ENCODE measurements around the gene CTBP2.

DNA sequence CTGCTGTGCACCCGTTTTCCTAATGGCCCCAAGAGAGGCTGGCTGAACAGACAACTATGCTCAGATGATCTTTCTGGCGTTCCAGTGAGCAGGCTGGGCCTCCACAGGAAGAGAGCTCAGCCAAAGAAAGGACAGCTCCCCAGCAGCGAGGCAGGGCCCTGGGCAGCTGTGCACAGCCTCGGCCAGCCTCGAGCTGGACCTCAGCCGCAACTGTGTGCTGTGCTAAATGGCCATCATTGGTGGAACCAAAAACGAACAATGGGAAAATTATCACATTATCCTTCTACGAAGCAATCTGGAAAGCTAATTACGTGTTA is 97.5 kb downstream of the CTBP2 start:
- no peak for TF ChIP-seq ELF4 (IDR thresholded peaks at IDR 0.05)
- no peak for TF ChIP-seq SP1 (IDR thresholded peaks at IDR 0.05)
- TF ChIP-seq BHLHE40 (IDR thresholded peaks at IDR 0.05; ENCODE audit: borderline replicate concordance) = no peak
- no peak for TF ChIP-seq LEF1 (IDR thresholded peaks at IDR 0.05; ENCODE audit: borderline replicate concordance)
- TF ChIP-seq, protein P1, sequence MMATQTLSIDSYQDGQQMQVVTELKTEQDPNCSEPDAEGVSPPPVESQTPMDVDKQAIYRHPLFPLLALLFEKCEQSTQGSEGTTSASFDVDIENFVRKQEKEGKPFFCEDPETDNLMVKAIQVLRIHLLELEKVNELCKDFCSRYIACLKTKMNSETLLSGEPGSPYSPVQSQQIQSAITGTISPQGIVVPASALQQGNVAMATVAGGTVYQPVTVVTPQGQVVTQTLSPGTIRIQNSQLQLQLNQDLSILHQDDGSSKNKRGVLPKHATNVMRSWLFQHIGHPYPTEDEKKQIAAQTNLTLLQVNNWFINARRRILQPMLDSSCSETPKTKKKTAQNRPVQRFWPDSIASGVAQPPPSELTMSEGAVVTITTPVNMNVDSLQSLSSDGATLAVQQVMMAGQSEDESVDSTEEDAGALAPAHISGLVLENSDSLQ (IDR thresholded peaks at IDR 0.05) = no peak
- TF ChIP-seq FOXK2 (IDR thresholded peaks at IDR 0.05) = no peak
- no peak for TF ChIP-seq FOXM1 (IDR thresholded peaks at IDR 0.05; ENCODE audit: borderline replicate concordance)
- TF ChIP-seq NFRKB (IDR thresholded peaks at IDR 0.05) = no peak
- TF ChIP-seq ZNF384 (IDR thresholded peaks at IDR 0.05) = no peak
- TF ChIP-seq TARDBP (IDR thresholded peaks at IDR 0.05) = no peak
- no peak for TF ChIP-seq FOXA1 (IDR thresholded peaks at IDR 0.05)
- TF ChIP-seq SUZ12 (IDR thresholded peaks at IDR 0.05) = no peak
